DMS153 treated with DMSO at 0.1 percent for 48 hours (cell line): ENCODE results near the gene TRMT11.

Source experiments
- DNase-seq: peaks from one replicate; lab custom pipeline; 2025; ENCODE audit not compliant: unreplicated experiment; lab: John Stamatoyannopoulos, UW

TRMT11 gene

DNA sequence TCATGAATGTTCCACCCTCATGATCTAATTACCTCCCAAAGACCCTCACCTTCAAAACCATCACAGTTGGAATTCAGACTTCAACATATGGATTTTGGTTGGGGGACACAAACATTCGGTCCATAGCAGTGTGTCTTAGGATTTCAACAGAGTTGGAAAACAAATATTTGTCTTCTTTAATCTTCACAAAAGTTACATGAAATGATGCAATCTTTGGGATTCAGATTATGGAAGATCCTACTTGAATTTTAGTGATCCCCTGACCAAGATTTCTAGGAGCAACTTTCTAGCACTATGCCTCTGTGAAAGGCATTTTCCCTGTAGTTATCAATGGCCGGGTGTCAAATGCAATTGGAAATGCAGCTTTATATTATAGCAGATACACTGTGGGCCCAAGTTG, 86.5 kb downstream of the TRMT11 start:
- no peak for DNase-seq

- no peak for DNase-seq
Measured at GRCh38 chr6:126075335-126076071, 89.2 kb downstream of the TRMT11 start.

- no peak for DNase-seq
Measured at GRCh38 chr6:126076992-126077664, 90.8 kb downstream of the TRMT11 start.

- no peak for DNase-seq
Measured at GRCh38 chr6:126077810-126078776, 91.8 kb downstream of the TRMT11 start.

DNA sequence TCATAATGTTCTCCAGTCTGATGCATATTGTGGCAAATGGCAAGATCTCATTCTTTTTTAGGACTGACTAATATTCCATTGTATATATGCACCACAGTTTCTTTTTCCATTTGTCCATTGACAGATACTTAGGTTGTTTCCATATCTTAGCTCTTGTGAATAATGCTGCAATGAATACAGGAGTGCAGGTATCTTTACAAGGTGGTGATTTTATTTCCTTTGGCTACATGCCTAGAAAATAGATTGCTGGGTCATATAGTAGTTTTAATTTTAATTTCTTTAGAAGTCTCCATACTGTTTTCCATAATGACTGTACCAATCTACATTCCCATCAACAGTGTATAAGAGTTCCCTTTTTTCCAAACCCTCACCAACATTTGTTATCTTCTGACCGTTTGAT, 97.5 kb downstream of the TRMT11 start:
- no peak for DNase-seq

GRCh38 chr6:126086560-126086959, 100.2 kb downstream of the TRMT11 start:
- DNase-seq = no peak
